Lower leg skin (tissue), 3 donors: ENCODE data around the gene FBXO15.

Source experiments
- POLR2A ChIP-seq, 2 donors: fragments of 450-650 bp; IDR thresholded peaks; one replicate each; pipeline ENCODE4 v1.6.1; 2016 to 2017; ENCODE audit warnings: antibody characterized with exemption in 2 of 2, mild to moderate bottlenecking in 1 of 2, moderate library complexity in 1 of 2
- TF ChIP-seq, protein P1 (sequence below), 3 donors: fragments of 450-650 bp; IDR thresholded peaks; one replicate each; pipeline ENCODE4 v1.5.1; 2016; ENCODE audit warnings: antibody characterized with exemption in 3 of 3, mild to moderate bottlenecking in 3 of 3, moderate library complexity in 2 of 3

DNA sequence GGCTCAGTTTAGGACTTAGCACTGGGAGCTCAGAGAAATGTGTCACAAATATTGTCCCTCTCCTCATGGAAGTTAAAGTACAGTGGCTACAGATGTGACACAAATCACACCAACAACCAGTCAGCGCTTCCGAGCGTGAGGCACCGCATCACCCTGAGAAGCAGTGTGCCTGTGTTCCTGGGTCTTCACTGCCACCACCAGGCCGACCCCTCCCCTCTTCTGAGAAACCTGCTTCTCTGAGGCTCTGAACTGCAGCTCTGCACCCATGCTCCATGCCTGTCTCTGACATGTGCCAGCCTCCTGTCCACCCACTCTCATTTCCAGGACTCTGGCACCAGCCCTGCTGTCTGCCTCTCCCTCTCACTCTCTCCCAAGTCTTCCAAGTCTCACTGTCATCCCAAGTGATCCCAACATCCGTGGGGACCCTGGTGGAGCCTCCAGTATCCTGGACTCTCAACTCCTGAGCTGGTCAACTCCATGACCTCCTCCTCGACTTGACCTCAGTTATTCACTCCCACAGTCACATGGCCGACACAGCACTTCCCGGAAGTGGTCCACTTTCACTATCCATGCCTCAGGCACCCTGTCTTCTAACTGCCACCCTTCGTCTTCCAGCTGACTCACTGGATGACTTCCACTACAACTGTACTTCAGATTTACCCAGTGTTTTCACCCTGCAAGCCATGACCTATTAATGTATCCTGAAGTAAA is 73.5 kb downstream of the FBXO15 start:
- TF ChIP-seq, protein P1, sequence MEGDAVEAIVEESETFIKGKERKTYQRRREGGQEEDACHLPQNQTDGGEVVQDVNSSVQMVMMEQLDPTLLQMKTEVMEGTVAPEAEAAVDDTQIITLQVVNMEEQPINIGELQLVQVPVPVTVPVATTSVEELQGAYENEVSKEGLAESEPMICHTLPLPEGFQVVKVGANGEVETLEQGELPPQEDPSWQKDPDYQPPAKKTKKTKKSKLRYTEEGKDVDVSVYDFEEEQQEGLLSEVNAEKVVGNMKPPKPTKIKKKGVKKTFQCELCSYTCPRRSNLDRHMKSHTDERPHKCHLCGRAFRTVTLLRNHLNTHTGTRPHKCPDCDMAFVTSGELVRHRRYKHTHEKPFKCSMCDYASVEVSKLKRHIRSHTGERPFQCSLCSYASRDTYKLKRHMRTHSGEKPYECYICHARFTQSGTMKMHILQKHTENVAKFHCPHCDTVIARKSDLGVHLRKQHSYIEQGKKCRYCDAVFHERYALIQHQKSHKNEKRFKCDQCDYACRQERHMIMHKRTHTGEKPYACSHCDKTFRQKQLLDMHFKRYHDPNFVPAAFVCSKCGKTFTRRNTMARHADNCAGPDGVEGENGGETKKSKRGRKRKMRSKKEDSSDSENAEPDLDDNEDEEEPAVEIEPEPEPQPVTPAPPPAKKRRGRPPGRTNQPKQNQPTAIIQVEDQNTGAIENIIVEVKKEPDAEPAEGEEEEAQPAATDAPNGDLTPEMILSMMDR (IDR thresholded peaks at IDR 0.05) = no peak
- TF ChIP-seq POLR2A (IDR thresholded peaks at IDR 0.05) = no peak
